Measurements from ENCODE around the gene LRMDA. TPM values are rescaled to one million over a fixed set of nuclear protein-coding genes. Genes with fewer than 3 reads are reported as not detected.

LRMDA gene
- total and polyA plus RNA-seq, 2 of the 8 experiments (the other 6 are each of a cell fraction or from before 2014, with no cell fraction given), result 0.86 to 2.8 TPM

DNA sequence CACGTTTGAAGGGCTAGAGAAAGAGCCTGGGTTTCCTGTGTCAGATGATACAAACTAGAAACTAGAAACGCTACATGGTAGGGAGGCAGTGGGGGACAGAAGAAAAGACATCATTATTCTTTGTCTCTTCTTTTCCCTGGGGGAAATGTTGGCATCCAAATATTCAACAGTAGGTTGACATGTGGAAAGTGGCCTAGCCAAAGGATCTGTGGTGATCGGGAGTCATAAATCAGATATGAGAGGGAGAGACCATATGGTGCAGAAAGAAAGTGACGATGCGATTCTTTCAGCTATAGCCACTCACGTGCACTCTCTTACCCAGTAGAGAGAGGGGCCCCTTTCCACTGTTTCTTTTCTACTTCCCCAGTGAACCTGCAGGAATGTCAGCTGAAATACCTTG is 964.7 kb downstream of the LRMDA start:
- Histone ChIP-seq H3K56ac (replicated peaks; ENCODE audit: insufficient read length, low read depth, low read length) (no peak overlapping the region), H3K14ac (ENCODE audit: insufficient read length) (no peak overlapping the region), H3K4me2 (ENCODE audit: insufficient read depth in 1 of 2, low read depth in 2 of 2, low read length in 2 of 2) (no peak overlapping the region), H3K9ac (replicated peaks in 1 of 4; ENCODE audit: extremely low read depth in 1 of 4, low read depth in 3 of 4, low read length in 3 of 4) (no peak overlapping the region), H4K91ac (replicated peaks; ENCODE audit: insufficient read length, low read length) (no peak overlapping the region), H2AFZ (ENCODE audit: low read length) (no peak overlapping the region), H4K20me1 (replicated peaks in 1 of 2; ENCODE audit: control insufficient read depth in 1 of 2, insufficient read depth in 2 of 2, low read length in 2 of 2) (no peaks in the 10 kb centered on the region), H2AK5ac (ENCODE audit: low read depth, low read length) (no peak overlapping the region), H3K23ac (ENCODE audit: insufficient read length) (no peak overlapping the region), H2BK15ac (ENCODE audit: low read length) (no peak overlapping the region), H3K4me3 (ENCODE audit: extremely low read depth in 1 of 4, insufficient read depth in 2 of 4, low read depth in 3 of 4, low read length in 4 of 4) (no peak overlapping the region), H4K5ac (ENCODE audit: insufficient read length, low read depth, low read length) (no peak overlapping the region), H3K23me2 (ENCODE audit: low read depth, low read length) (no peaks in the 10 kb centered on the region), H3K79me2 (ENCODE audit: control insufficient read depth in 1 of 2, insufficient read depth in 2 of 2, low read length in 2 of 2) (no peaks in the 10 kb centered on the region), H3K4me1 (replicated peaks in 1 of 4; ENCODE audit: control insufficient read depth in 3 of 4, insufficient read depth in 4 of 4, low read length in 3 of 4) (peaks cover 0 to 8% (median 5%) of the 10 kb centered on the region in 4 experiments; a peak in 4 of 7 replicates), H2BK12ac (ENCODE audit: low read depth, low read length) (no peak overlapping the region), H3K9me3 (ENCODE audit: insufficient read depth in 2 of 2, low read depth in 1 of 2, low read length in 1 of 2) (no peaks in the 10 kb centered on the region), H2BK120ac (replicated peaks; ENCODE audit: low read depth, low read length) (no peak overlapping the region), H3K27ac (ENCODE audit: low read depth, low read length) (no peak overlapping the region), H2BK5ac (ENCODE audit: low read depth, low read length) (no peak overlapping the region), H3K18ac (ENCODE audit: extremely low read depth, low read length) (no peak overlapping the region), H3K4ac (replicated peaks; ENCODE audit: insufficient read length, low read depth, low read length) (no peak overlapping the region), H3K27me3 (replicated peaks in 1 of 4; ENCODE audit: control insufficient read depth in 3 of 4, extremely low read depth in 1 of 4, insufficient read depth in 3 of 4, low read length in 3 of 4) (no peaks in the 10 kb centered on the region), H3K36me3 (ENCODE audit: control insufficient read depth in 2 of 4, insufficient read depth in 4 of 4, low read length in 3 of 4) (no peaks in the 10 kb centered on the region), H3K79me1 (ENCODE audit: low read depth, low read length) (no peaks in the 10 kb centered on the region), H2BK20ac (ENCODE audit: low read length) (no peak overlapping the region), H4K8ac (ENCODE audit: extremely low read depth, insufficient read depth, low read length) (no peak overlapping the region)
- CTCF ChIA-PET (ENCODE audit: partially characterized antibody), result no interaction called here
- no peak for DNase-seq (ENCODE audit: low read depth in 1 of 2, low spot score in 2 of 2)
- FAIRE-seq, result no peak
- WGBS, 2 experiments (ENCODE audit: extremely low coverage in 1 of 2, insufficient coverage in 1 of 2, insufficient read length in 1 of 2, insufficient replicate concordance in 2 of 2, low coverage in 1 of 2, low lambda C conversion rate in 2 of 2, missing lambda C conversion rate in 1 of 2), result 88% methylated on average over 6 of the region's 6 CpGs; no CpG with 5 or more reads in 1 of the 2 experiments
- TF ChIP-seq RBBP5 (IDR thresholded peaks at IDR 0.05; ENCODE audit: borderline replicate concordance, low read depth, low read length), result no peak
- TF ChIP-seq, protein P1, sequence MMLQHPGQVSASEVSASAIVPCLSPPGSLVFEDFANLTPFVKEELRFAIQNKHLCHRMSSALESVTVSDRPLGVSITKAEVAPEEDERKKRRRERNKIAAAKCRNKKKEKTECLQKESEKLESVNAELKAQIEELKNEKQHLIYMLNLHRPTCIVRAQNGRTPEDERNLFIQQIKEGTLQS (IDR thresholded peaks at IDR 0.05; ENCODE audit: insufficient read depth, low read depth, low read length), result no peak
- POLR2A ChIA-PET (ENCODE audit: partially characterized antibody), result no interaction called here
